Esophagus mucosa (tissue), 1 donor: Measurements from ENCODE around the gene TGM3. TPM values are rescaled to one million over a fixed set of nuclear protein-coding genes. Genes with fewer than 3 reads are reported as not detected.

Experiments used
- ATAC-seq: fragments of 200-7000 bp; cut with Tn5 transposase; one replicate; pipeline ENCODE4 v1.9.1; 2020
- total RNA-seq: library from RNA; stranded (reverse); gene quantifications from one replicate; pipeline ENCODE4 v1.2.4, GENCODE V29; 2023
- donor health status: DM: yes; HTN: yes; CAD: no.

The TGM3 gene
- total RNA-seq, 1 donor from 2014 or later = 1,379 TPM

- ATAC-seq = peak; percentile 48
Measured at GRCh38 chr20:2283706-2284423, 11.9 kb upstream of the TGM3 start.

GRCh38 chr20:2285193-2285592, 10.6 kb upstream of the TGM3 start:
- ATAC-seq = no peak

- ATAC-seq = peak; percentile 76
Measured at GRCh38 chr20:2285613-2286012, 10.2 kb upstream of the TGM3 start.

GRCh38 chr20:2287504-2287903, 8.3 kb upstream of the TGM3 start:
- no peak for ATAC-seq

- ATAC-seq = peak; percentile 17
Measured at GRCh38 chr20:2289475-2289874, 6.3 kb upstream of the TGM3 start.

GRCh38 chr20:2290486-2290885, 5.3 kb upstream of the TGM3 start:
- ATAC-seq = no peak

GRCh38 chr20:2292416-2293110, 3.2 kb upstream of the TGM3 start:
- ATAC-seq = peak; percentile 71

GRCh38 chr20:2293486-2293885, 2.3 kb upstream of the TGM3 start:
- ATAC-seq = no peak

- ATAC-seq = no peak
Measured at GRCh38 chr20:2293971-2294370, 1.8 kb upstream of the TGM3 start.

GRCh38 chr20:2295286-2295685, 515 bp upstream of the TGM3 start:
- no peak for ATAC-seq

- ATAC-seq = no peak
Measured at GRCh38 chr20:2296524-2297356, 939 bp downstream of the TGM3 start.

- no peak for ATAC-seq
Measured at GRCh38 chr20:2297357-2297728, 1.5 kb downstream of the TGM3 start.

- no peak for ATAC-seq
Measured at GRCh38 chr20:2298116-2298515, 2.3 kb downstream of the TGM3 start.

- ATAC-seq = no peak
Measured at GRCh38 chr20:2298701-2299100, 2.9 kb downstream of the TGM3 start.

- peak; percentile 63 for ATAC-seq
Measured at GRCh38 chr20:2299301-2299700, 3.5 kb downstream of the TGM3 start.

- no peak for ATAC-seq
Measured at GRCh38 chr20:2300002-2300401, 4.2 kb downstream of the TGM3 start.

GRCh38 chr20:2300420-2300819, 4.6 kb downstream of the TGM3 start:
- ATAC-seq = no peak

- ATAC-seq = peak; percentile 15
Measured at GRCh38 chr20:2301164-2301622, 5.4 kb downstream of the TGM3 start.

- no peak for ATAC-seq
Measured at GRCh38 chr20:2302384-2303060, 6.7 kb downstream of the TGM3 start.

- no peak for ATAC-seq
Measured at GRCh38 chr20:2303673-2304072, 7.9 kb downstream of the TGM3 start.

- no peak for ATAC-seq
Measured at GRCh38 chr20:2304180-2304579, 8.4 kb downstream of the TGM3 start.

GRCh38 chr20:2305029-2305428, 9.2 kb downstream of the TGM3 start:
- peak; percentile 1 for ATAC-seq

- no peak for ATAC-seq
Measured at GRCh38 chr20:2305479-2305878, 9.7 kb downstream of the TGM3 start.
